CMK (cell line): ENCODE results near the gene NOP53.
A peak's percentile ranks its signal among the peaks of the same experiment; 100 is the strongest.
"Not testable (repeated sequence)": the region's sequence is repeated elsewhere in the genome, so short reads cannot be mapped to it uniquely, and the experiment has no call there.

Experiments used
- DNase-seq: peaks from one replicate; pipeline ENCODE4 v3.0.0-alpha.2; 2010; ENCODE audit warnings: low read depth

The NOP53 gene

GRCh38 chr19:47745010-47745901 is at the start of gene NOP53:
NOP53 (plus strand) TSS chr19:47745546; CDS start chr19:47745560, 14 bp downstream.
- DNase-seq = peak; percentile 90

DNA sequence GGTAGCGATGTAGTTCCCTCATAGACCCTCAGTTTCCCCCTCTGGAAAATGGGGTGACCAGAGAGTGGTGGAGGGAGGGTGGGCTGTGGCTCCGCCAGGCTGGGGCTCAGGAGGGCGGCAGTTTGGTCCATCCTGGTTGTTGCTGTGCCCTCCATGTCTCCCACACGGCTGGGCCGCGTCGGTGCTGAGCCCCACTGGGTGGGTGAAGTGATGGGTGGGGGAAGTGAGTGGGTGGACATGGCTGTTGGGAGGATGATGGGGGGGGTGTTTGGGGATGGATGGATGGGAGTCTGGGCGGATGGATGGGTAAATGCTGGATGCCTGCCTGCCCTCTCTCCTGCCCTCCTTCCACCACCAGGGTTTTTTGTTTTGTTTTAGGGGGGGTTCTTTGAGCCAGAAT is 48.7 kb upstream of the NOP53 start:
- DNase-seq = no peak

GRCh38 chr19:47697863-47698609 is 47.3 kb upstream of the NOP53 start:
- DNase-seq = peak; percentile 64

- no peak for DNase-seq
Observed at GRCh38 chr19:47698631-47699359, 46.6 kb upstream of the NOP53 start.

GRCh38 chr19:47699360-47699917 is 45.9 kb upstream of the NOP53 start:
- DNase-seq = no peak

GRCh38 chr19:47700934-47701716 is 44.2 kb upstream of the NOP53 start:
- DNase-seq = no peak

- DNase-seq = no peak
Observed at GRCh38 chr19:47701717-47702552, 43.4 kb upstream of the NOP53 start.

GRCh38 chr19:47702671-47703070 is 42.7 kb upstream of the NOP53 start:
- DNase-seq = no peak

DNA sequence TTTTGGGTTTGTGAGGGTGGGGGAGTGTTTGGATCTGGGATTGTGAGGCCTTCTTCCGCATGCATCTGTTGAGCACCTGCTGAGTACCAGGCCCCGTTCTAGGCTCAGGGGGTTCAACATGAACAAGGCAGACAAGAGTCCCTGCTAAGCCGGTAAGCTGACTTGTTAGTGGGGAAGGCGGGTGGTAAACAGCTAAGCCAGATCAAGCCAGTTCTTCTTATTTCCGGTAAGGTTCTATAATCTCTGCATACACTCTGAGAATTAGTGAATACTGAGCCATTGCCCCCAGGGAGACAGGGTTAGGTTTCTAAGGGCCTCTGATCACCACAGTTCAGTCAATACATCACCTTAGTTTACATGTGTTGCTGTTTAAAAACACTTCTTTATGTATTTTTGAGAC is 42.0 kb upstream of the NOP53 start:
- no peak for DNase-seq

DNA sequence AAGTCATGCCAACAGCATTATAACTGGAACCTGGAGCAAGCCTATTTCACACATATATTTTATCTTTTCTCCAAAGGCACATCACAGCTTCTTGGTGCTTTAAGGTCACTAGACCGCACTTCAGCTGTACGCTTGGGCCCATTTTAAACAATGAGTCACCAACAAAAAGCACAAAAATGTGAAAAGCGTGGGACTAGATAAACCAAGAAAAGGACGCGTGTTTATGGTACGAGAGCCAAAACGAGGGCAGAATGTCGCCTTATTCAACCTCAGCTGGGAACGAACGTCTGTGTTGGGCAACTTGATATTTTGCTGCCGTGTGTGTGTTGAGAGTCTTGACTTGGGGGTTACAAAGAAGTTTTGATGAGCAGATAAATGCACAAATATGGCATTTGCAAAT is 41.3 kb upstream of the NOP53 start:
- no peak for DNase-seq

GRCh38 chr19:47704656-47705055 is 40.7 kb upstream of the NOP53 start:
- no peak for DNase-seq

DNA sequence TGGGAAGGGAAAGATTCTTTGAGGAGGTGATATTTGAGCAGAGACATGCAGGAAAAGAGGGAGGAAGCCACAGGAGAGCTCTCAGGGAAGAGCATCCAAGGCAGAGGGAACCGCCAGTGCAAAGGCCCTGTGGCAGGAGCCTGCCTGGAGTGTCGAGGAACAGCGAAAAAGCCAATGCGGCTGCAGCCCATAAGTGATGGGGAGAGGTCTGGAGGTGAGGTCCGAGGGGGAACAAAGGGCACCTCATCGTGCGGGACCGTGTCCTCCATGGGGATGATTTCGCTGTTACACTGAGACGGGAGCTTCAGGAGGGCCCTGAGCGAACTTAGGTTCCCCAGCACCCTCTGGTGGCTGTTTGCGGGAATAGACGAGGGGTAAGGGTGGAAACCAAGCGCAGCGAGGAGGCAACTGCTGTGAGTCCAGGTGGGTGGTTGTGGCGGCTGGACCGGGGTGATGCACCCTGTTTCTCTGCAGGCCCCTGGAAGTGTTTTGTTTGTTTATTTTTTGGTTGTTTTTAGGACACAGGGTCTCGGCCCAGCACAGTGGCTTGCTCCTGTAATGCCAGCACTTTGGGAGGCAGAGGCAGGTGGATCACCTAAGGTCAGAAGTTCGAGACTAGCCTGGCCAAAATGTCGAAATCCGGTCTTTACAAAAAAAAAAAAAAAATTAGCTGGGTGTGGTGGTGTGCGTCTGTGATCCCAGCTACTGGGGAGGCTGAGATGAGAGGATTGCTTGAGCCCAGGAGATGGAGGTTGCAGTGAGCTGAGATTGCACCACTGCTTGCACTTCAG is 38.0 kb upstream of the NOP53 start:
- no peak for DNase-seq

GRCh38 chr19:47711652-47712242 is 33.6 kb upstream of the NOP53 start:
- no peak for DNase-seq

GRCh38 chr19:47713046-47714021 is 32.0 kb upstream of the NOP53 start, which contains the start of gene EHD2:
EHD2 (plus strand) TSS chr19:47713422; CDS start chr19:47716613, 3,191 bp downstream.
- DNase-seq = peak; percentile 74

DNA sequence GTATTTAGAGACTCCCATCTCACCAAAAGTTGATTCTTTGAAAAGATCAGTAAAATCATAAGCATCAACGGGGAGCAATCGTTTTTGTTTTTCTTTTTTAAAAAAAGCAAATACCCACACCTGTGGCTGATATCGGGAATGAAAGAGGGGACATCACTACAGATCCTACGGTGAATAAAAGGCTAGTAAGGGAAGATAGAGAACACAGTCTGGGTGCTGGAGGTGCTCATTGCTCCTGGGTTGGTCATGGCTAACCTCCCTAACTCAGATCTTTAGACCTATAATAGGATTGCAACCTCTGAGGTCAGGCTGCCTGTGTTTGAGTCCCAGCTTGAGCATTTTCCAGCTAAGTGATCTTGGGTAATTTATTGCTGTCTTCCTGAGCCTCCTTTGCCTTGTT is 31.0 kb upstream of the NOP53 start:
- no peak for DNase-seq

GRCh38 chr19:47714855-47715254 is 30.5 kb upstream of the NOP53 start:
- not testable (repeated sequence) for DNase-seq

GRCh38 chr19:47716270-47716937 is 28.9 kb upstream of the NOP53 start:
- no peak for DNase-seq
